Activated naive CD8-positive, alpha-beta T cell treated with anti-CD3 and anti-CD28 coated beads for 36 hours (primary cell): ENCODE results near the gene NGF. TPM values are rescaled to one million over a fixed set of nuclear protein-coding genes. Genes with fewer than 3 reads are reported as not detected.

Source experiments
- total RNA-seq, 2 experiments: library from RNA; stranded (reverse); gene quantifications; one replicate each; pipeline ENCODE4 v1.2.3, GENCODE V29; 2021

The NGF gene
- total RNA-seq, 2 experiments from 2014 or later: not detected

Other genes with a start within 250 kb of the NGF start
- gene TSPAN2, start 248.7 kb downstream of the NGF start, total RNA-seq: under 1 TPM; 0.16 to 0.26 TPM